ENCODE measurements around the gene TNS2.
"Not testable (repeated sequence)": the region's sequence is repeated elsewhere in the genome, so short reads cannot be mapped to it uniquely, and the experiment has no call there.

Gene TNS2

DNA sequence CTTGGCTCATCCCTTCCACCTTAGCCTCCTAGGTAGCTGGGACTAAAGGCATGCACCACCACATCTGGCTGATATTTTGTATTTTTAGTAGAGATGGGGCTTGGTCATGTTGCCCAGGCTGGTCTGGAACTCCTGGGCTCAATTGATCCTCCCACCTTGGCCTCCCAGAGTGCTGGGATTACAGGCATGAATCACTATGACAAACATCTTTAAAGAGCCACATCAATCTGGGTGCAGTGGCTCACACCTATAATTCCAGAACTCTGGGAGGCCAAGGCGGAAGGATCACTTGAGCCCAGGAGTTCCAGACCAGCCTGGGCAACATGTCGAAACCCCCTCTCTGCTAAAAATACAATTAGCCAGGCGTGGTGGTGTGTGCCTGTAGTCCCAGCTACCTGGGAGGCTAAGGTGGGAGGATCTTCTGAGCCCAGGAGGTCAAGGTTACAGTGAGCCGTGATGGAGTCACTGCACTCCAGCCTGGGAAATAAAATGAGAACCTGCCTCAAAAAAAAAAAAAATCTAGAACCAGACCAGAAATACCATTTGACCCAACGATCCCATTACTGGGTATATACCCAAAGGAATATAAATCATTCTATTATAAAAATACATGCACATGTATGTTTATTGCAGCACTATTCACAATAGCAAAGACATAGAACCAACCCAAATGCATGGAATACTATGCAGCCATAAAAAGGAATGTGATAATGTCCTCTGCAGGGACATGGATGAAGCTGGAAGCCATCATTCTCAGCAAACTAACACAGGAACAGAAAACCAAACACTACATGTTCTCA, 45.1 kb downstream of the TNS2 start:
- H3K36me3 ChIP-seq (ENCODE audit: control insufficient read depth, insufficient read depth, low read length, severe bottlenecking); H3K27me3 ChIP-seq (replicated peaks; ENCODE audit: control insufficient read depth, insufficient read depth, low read length); DNase-seq (ENCODE audit: low read depth); H3K9me3 ChIP-seq (ENCODE audit: control insufficient read depth, low read length); H3K9ac ChIP-seq (ENCODE audit: low read length); H3K4me3 ChIP-seq (ENCODE audit: low read length): not testable (repeated sequence)
- peaks cover 47% of the 10 kb centered on the region for H3K4me1 ChIP-seq (ENCODE audit: control insufficient read depth, insufficient read depth, low read length)

DNA sequence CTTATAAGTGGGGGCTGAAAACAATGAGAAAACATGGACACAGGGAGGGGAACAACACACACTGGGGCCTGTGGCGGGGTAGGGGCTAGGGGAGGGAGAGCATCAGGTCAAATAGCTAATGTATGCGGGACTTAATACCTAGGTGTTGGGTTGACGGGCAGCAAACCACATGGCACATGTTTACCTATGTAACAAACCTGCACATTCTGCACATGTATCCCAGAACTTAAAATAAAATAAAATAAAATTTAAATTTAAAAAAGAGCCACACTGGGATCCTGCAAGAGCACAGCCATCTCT, 45.7 kb downstream of the TNS2 start:
- not testable (repeated sequence) for H3K27me3 ChIP-seq (replicated peaks; ENCODE audit: control insufficient read depth, insufficient read depth, low read length); H3K9me3 ChIP-seq (ENCODE audit: control insufficient read depth, low read length); H3K36me3 ChIP-seq (ENCODE audit: control insufficient read depth, insufficient read depth, low read length, severe bottlenecking); DNase-seq (ENCODE audit: low read depth)
- H3K4me3 ChIP-seq (ENCODE audit: low read length), result peak overlapping the region; percentile 63
- peaks cover 47% of the 10 kb centered on the region for H3K4me1 ChIP-seq (ENCODE audit: control insufficient read depth, insufficient read depth, low read length)
- peak overlapping the region; percentile 83 for H3K9ac ChIP-seq (ENCODE audit: low read length)

DNA sequence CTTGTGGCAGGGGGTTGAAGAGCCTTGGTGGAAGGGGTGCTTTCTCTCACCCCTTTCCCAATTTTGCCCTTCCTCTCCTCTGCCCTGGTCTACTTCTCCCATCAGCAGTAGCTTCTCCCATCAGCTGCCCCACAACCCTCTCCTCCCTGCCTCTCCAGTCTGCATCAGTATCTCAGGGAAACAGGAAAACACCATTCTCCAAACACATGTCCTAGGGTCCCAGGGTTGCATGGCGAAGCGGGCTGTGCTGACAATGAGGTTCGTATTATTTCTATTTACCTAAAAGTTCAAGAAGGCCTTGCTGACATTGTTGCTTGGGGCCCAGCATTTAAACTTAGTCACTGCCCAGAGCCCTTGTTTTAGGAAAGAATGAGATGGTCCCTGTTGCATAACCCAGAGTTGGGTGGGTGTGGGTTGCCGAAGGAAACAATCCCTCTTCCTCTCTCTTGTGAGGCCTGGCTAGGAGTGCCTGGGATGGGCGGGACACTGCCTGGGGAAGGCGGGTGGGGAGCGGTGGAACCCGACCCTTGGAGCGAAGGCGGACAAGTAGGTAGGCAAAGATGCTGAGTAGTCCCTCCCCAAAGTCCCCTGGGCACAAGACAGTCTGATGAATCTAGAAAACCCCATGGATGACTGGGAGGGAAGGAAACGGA, 46.4 kb downstream of the TNS2 start:
- Histone ChIP-seq H3K9ac (ENCODE audit: low read length) (peak overlapping the region; percentile 95), H3K36me3 (ENCODE audit: control insufficient read depth, insufficient read depth, low read length, severe bottlenecking) (peaks cover 10% of the 10 kb centered on the region), H3K4me3 (ENCODE audit: low read length) (peak overlapping the region; percentile 85), H3K9me3 (ENCODE audit: control insufficient read depth, low read length) (no peaks in the 10 kb centered on the region), H3K4me1 (ENCODE audit: control insufficient read depth, insufficient read depth, low read length) (peaks cover 43% of the 10 kb centered on the region), H3K27me3 (replicated peaks; ENCODE audit: control insufficient read depth, insufficient read depth, low read length) (no peaks in the 10 kb centered on the region)
- peak; percentile 93 for DNase-seq (ENCODE audit: low read depth)

DNA sequence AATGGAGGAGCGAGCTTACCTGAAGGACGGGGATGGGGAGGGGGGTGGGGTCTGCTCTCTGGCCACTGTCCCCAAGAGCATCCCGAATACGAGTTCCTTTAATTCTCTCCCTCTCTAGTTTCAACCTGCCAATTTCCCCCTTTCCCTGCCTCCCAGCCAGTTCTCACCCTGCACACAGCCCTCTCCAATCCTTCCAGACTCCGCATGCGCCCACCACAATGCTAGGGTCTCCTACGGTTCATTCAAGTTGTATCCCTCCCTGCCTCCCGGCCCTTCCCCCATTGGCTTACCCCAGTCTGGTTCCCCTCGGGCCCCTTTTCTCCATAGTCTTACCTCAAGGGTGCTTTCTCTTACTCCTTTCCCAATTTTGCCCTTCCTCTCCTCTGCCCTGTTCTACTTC, 46.9 kb downstream of the TNS2 start:
- Histone ChIP-seq H3K36me3 (ENCODE audit: control insufficient read depth, insufficient read depth, low read length, severe bottlenecking) (peaks cover 12% of the 10 kb centered on the region), H3K4me1 (ENCODE audit: control insufficient read depth, insufficient read depth, low read length) (peaks cover 43% of the 10 kb centered on the region), H3K4me3 (ENCODE audit: low read length) (peak overlapping the region; percentile 85), H3K9me3 (ENCODE audit: control insufficient read depth, low read length) (no peaks in the 10 kb centered on the region), H3K9ac (ENCODE audit: low read length) (peak overlapping the region; percentile 95), H3K27me3 (replicated peaks; ENCODE audit: control insufficient read depth, insufficient read depth, low read length) (no peaks in the 10 kb centered on the region)
- DNase-seq (ENCODE audit: low read depth), result peak; percentile 44

DNA sequence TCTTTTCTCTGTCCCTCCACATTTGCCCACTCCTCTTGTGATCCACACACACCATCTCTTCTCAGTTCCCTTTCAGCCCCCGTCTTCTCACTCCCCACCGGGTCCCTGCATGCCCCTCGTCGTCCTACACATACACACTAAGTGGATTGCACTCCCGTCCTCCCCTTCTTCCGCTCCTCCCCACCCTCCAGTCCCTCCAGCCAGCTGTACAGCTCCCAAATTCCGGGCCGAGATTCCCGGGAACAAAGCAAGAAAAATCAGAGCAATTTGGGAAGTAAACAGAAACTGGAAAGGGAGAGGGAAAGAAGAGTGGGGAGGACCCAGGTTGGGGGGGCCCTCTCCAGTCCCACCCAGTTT, 47.3 kb downstream of the TNS2 start:
- peak; percentile 58 for DNase-seq (ENCODE audit: low read depth)
- H3K4me1 ChIP-seq (ENCODE audit: control insufficient read depth, insufficient read depth, low read length), result peaks cover 43% of the 10 kb centered on the region
- H3K4me3 ChIP-seq (ENCODE audit: low read length), result peak overlapping the region; percentile 85
- peak overlapping the region; percentile 95 for H3K9ac ChIP-seq (ENCODE audit: low read length)
- H3K27me3 ChIP-seq (replicated peaks; ENCODE audit: control insufficient read depth, insufficient read depth, low read length), result no peaks in the 10 kb centered on the region
- no peaks in the 10 kb centered on the region for H3K9me3 ChIP-seq (ENCODE audit: control insufficient read depth, low read length)
- peaks cover 15% of the 10 kb centered on the region for H3K36me3 ChIP-seq (ENCODE audit: control insufficient read depth, insufficient read depth, low read length, severe bottlenecking)

DNA sequence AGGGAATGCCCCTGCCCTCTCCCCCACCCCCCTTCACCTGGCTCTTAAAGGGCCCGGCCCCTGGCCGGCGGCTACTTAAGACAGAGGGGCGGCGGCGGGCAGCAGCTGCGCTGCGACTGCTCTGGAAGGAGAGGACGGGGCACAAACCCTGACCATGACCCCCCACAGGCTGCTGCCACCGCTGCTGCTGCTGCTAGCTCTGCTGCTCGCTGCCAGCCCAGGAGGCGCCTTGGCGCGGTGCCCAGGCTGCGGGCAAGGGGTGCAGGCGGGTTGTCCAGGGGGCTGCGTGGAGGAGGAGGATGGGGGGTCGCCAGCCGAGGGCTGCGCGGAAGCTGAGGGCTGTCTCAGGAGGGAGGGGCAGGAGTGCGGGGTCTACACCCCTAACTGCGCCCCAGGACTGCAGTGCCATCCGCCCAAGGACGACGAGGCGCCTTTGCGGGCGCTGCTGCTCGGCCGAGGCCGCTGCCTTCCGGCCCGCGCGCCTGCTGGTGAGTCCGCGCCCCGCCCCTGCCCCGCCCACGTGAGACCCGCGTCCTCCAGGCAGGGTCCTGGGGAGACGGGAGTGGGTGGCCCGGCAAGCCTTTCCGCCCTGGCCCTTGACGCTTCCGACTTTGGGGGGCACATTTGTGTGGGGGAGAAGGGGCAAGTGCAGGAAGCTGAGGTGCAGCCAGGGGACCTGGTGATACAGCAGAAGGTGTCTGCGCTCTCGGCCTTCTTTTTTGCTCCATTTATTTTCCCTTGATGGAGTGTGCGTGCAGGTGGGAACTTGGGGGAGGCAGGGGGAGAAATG, 47.9 kb downstream of the TNS2 start, which contains the start of gene IGFBP6:
Gene IGFBP6 (plus strand): TSS at position 104 of the 790 bp plus-strand sequence. CDS start 51 bp downstream, at position 155.
- no peaks in the 10 kb centered on the region for H3K9me3 ChIP-seq (ENCODE audit: control insufficient read depth, low read length)
- peak within 1 kb of the TSS; percentile 95 for H3K9ac ChIP-seq (ENCODE audit: low read length)
- DNase-seq (ENCODE audit: low read depth), result peak; percentile 86
- peak within 1 kb of the TSS; percentile 85 for H3K4me3 ChIP-seq (ENCODE audit: low read length)
- peaks cover 17% of the 10 kb centered on the region for H3K36me3 ChIP-seq (ENCODE audit: control insufficient read depth, insufficient read depth, low read length, severe bottlenecking)
- H3K4me1 ChIP-seq (ENCODE audit: control insufficient read depth, insufficient read depth, low read length), result peaks cover 43% of the 10 kb centered on the region
- H3K27me3 ChIP-seq (replicated peaks; ENCODE audit: control insufficient read depth, insufficient read depth, low read length), result no peaks in the 10 kb centered on the region

DNA sequence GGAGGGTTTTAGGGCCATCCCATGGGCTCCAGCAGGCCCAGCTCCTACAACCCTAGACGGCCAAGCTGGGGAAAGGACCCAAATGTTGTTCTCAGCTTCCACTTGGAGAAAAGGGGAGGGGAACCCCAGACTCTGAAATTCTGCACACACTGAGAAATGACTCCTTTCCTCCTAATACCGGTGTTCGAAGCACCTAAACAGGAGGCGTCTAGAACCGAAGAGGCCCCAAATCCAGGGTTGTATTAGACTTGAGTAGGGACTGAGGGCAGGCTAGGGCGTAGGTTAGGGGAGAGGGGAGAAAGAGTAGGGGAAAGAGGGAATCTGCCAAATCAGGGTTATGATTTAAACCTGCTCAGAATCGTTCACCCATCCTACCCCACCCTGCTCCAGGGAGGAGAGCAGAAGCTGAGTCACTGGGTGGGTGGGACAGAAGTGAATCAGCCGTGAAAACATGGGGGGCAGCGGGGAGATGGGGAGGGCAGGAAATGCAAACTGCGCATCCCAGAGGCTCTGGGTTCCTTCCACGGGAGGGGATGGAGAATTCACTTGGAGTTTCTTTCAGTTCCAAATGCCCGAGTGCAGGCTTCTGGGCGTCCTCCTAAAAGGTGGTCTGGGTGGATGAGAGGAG, 48.6 kb downstream of the TNS2 start:
- H3K27me3 ChIP-seq (replicated peaks; ENCODE audit: control insufficient read depth, insufficient read depth, low read length), result no peaks in the 10 kb centered on the region
- peaks cover 17% of the 10 kb centered on the region for H3K36me3 ChIP-seq (ENCODE audit: control insufficient read depth, insufficient read depth, low read length, severe bottlenecking)
- DNase-seq (ENCODE audit: low read depth), result peak; percentile 79
- H3K4me3 ChIP-seq (ENCODE audit: low read length), result peak overlapping the region; percentile 85
- peaks cover 42% of the 10 kb centered on the region for H3K4me1 ChIP-seq (ENCODE audit: control insufficient read depth, insufficient read depth, low read length)
- H3K9ac ChIP-seq (ENCODE audit: low read length), result peak overlapping the region; percentile 95
- H3K9me3 ChIP-seq (ENCODE audit: control insufficient read depth, low read length), result no peaks in the 10 kb centered on the region

DNA sequence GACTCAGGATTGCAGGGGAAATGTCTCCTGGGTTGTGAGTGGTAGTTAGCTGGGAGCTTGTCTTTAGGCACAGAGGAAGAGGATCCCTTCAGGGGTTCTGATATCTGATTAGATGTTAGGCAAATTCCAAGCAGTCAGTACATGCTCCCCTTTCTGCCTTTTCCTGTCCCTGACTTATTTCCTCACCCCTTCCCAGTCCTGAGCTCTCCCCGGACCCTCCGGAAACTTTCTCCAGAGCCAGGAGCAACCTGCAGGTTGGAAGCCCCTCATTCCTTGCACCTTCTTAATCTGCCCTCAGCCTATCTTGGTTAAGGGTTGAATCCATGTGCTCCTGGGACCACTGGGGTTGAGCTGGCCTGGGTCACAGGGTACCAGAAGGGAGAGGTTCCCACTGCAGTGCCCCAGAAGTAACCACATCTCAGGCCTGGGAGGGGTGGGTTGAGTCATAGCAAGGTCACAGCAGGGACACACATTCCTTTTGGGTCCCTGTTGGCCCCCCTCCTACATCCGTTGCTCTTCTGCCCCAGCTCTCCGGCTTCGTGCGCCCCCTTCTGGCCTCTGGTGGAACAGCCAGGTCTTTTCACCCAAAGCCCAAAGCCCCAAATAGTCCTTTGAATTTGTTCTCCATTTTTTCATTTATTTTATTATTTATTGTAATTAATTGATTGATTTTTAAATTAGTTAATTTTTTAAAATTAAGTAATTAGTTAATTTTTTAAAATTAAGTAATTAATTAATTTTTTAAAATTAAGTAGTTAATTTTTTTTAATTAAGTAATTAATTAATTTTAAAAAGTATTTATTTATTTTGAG, 49.4 kb downstream of the TNS2 start:
- Histone ChIP-seq H3K4me1 (ENCODE audit: control insufficient read depth, insufficient read depth, low read length) (peaks cover 34% of the 10 kb centered on the region), H3K9me3 (ENCODE audit: control insufficient read depth, low read length) (no peaks in the 10 kb centered on the region), H3K36me3 (ENCODE audit: control insufficient read depth, insufficient read depth, low read length, severe bottlenecking) (peaks cover 17% of the 10 kb centered on the region), H3K4me3 (ENCODE audit: low read length) (peak overlapping the region; percentile 85), H3K9ac (ENCODE audit: low read length) (peak overlapping the region; percentile 95), H3K27me3 (replicated peaks; ENCODE audit: control insufficient read depth, insufficient read depth, low read length) (no peaks in the 10 kb centered on the region)
- peak; percentile 98 for DNase-seq (ENCODE audit: low read depth)

DNA sequence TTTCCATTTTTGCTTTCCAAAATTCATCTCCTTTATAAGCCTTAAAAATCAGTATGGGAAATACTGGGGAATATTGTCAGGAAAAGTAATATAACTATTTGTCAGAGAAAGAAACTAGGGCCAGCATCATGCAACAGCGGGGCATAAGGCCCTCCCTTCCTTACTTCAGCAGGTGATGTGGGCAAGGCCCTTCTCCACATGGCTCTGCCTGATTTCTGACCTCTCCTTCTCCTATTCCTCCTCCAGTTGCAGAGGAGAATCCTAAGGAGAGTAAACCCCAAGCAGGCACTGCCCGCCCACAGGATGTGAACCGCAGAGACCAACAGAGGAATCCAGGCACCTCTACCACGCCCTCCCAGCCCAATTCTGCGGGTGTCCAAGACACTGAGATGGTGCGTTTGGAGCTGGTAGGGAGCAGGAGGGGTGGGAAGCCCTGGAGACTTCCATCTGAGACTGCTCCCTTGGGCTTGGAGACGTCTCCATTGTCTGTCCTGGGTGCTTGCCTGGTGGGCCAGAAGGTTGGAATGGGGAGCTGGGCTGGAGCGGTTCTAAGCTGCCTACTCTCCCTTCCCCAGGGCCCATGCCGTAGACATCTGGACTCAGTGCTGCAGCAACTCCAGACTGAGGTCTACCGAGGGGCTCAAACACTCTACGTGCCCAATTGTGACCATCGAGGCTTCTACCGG, 50.7 kb downstream of the TNS2 start:
- Histone ChIP-seq H3K4me1 (ENCODE audit: control insufficient read depth, insufficient read depth, low read length) (peaks cover 29% of the 10 kb centered on the region), H3K36me3 (ENCODE audit: control insufficient read depth, insufficient read depth, low read length, severe bottlenecking) (peaks cover 17% of the 10 kb centered on the region), H3K27me3 (replicated peaks; ENCODE audit: control insufficient read depth, insufficient read depth, low read length) (no peaks in the 10 kb centered on the region), H3K9me3 (ENCODE audit: control insufficient read depth, low read length) (no peaks in the 10 kb centered on the region), H3K9ac (ENCODE audit: low read length) (peak overlapping the region; percentile 44), H3K4me3 (ENCODE audit: low read length) (no peak overlapping the region)
- no peak for DNase-seq (ENCODE audit: low read depth)

DNA sequence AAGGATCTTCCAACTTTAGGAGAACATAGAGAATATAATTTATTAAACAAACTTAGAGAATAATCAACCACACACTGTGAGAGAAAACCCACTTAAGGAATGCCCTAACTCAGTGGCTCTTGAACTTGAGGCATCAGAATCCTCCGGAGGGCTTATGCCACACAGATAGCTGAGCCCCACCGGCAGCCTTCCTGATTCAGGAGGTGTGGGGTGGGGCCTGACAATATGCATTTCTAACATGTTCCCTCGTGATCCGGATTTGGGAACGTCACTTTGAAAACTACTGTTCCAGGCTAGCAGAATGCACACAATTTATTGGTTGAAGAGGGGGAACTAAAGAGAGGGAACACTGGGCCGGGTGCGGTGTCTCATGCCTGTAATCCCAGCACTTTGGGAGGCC, 51.4 kb downstream of the TNS2 start:
- H3K4me1 ChIP-seq (ENCODE audit: control insufficient read depth, insufficient read depth, low read length), result peaks cover 23% of the 10 kb centered on the region
- no peaks in the 10 kb centered on the region for H3K27me3 ChIP-seq (replicated peaks; ENCODE audit: control insufficient read depth, insufficient read depth, low read length)
- peaks cover 17% of the 10 kb centered on the region for H3K36me3 ChIP-seq (ENCODE audit: control insufficient read depth, insufficient read depth, low read length, severe bottlenecking)
- no peak overlapping the region for H3K9ac ChIP-seq (ENCODE audit: low read length)
- no peak for DNase-seq (ENCODE audit: low read depth)
- no peak overlapping the region for H3K4me3 ChIP-seq (ENCODE audit: low read length)
- H3K9me3 ChIP-seq (ENCODE audit: control insufficient read depth, low read length), result no peaks in the 10 kb centered on the region
